HEK293 (cell line): Measurements from ENCODE around the gene ANGPTL8.

Experiments
- CTCF ChIA-PET: fragments of 350-600 bp; formaldehyde crosslinking; extraction: SDS; loops from one replicate; lab custom pipeline; 2021; ENCODE audit warnings: antibody characterized with exemption; lab: Yijun Ruan, JAX
- POLR2A ChIA-PET: fragments of 300-600 bp; formaldehyde crosslinking; extraction: SDS; loops from one replicate; lab custom pipeline; 2020; ENCODE audit warnings: antibody characterized with exemption, inconsistent platforms; lab: Yijun Ruan, JAX
- H3K27ac ChIP-seq: fragments of 200-500 bp; sonication (Bioruptor generic); 2 replicates; pipeline ENCODE4 v1.5.1; 2014; ENCODE audit warnings: low read depth, low read length, control low read depth, inconsistent platforms; ENCODE audit errors: extremely low read depth
- H3K36me3 ChIP-seq, 2 experiments: fragments of 200-500 bp in 1 of 2; sonication (Bioruptor generic) in 1 of 2; 1 replicate in 1 of 2; 2 replicates in 1 of 2; pipeline ENCODE4 v1.5.1; 2014 to 2017; ENCODE audit warnings: inconsistent platforms in 2 of 2, low read length in 2 of 2; ENCODE audit not compliant: control insufficient read depth in 2 of 2, insufficient read depth in 1 of 2
- H3K4me1 ChIP-seq: fragments of 200-500 bp; sonication (Bioruptor generic); 2 replicates; pipeline ENCODE4 v1.5.1; 2014; ENCODE audit warnings: mild to moderate bottlenecking, low read length, inconsistent platforms; ENCODE audit not compliant: control insufficient read depth, insufficient read depth
- H3K4me3 ChIP-seq: 2 replicates; pipeline ENCODE4 v1.5.1; 2011; ENCODE audit warnings: low read depth, mild to moderate bottlenecking, control low read depth, low read length, moderate library complexity
- H3K9me3 ChIP-seq: fragments of 200-500 bp; sonication (Bioruptor generic); 2 replicates; pipeline ENCODE4 v1.5.1; 2014; ENCODE audit warnings: low read depth, low read length, inconsistent platforms; ENCODE audit not compliant: control insufficient read depth, insufficient read depth
- EGR2 ChIP-seq: fragments of 450-650 bp; formaldehyde crosslinking; IDR thresholded peaks from 2 replicates; pipeline ENCODE4 v1.5.1; 2016; ENCODE audit warnings: low read depth, missing biosample characterization, missing genetic modification characterization
- KLF16 ChIP-seq: fragments of 450-650 bp; formaldehyde crosslinking; IDR thresholded peaks from 2 replicates; pipeline ENCODE4 v1.5.1; 2017; ENCODE audit warnings: missing biosample characterization, missing genetic modification characterization
- MYNN ChIP-seq: fragments of 450-650 bp; formaldehyde crosslinking; IDR thresholded peaks from 2 replicates; pipeline ENCODE4 v1.5.1; 2016; ENCODE audit warnings: missing biosample characterization, missing genetic modification characterization, borderline replicate concordance
- SCRT2 ChIP-seq: fragments of 450-650 bp; formaldehyde crosslinking; IDR thresholded peaks from 2 replicates; pipeline ENCODE4 v1.5.1; 2016; ENCODE audit warnings: missing biosample characterization, missing genetic modification characterization
- SETDB1 ChIP-seq: IDR thresholded peaks from one replicate; pipeline ENCODE4 v1.6.1; 2017; ENCODE audit warnings: mild to moderate bottlenecking, low read length, moderate library complexity, mixed read lengths; ENCODE audit not compliant: insufficient read length
- ZNF121 ChIP-seq: fragments of 450-650 bp; formaldehyde crosslinking; IDR thresholded peaks from 2 replicates; pipeline ENCODE4 v1.5.1; 2016; ENCODE audit warnings: missing biosample characterization, missing genetic modification characterization
- ZNF146 ChIP-seq: fragments of 450-650 bp; formaldehyde crosslinking; IDR thresholded peaks from 2 replicates; pipeline ENCODE4 v1.5.1; 2016; ENCODE audit warnings: missing biosample characterization, missing genetic modification characterization
- ZNF221 ChIP-seq: fragments of 450-650 bp; formaldehyde crosslinking; IDR thresholded peaks from 2 replicates; pipeline ENCODE4 v1.5.1; 2017; ENCODE audit warnings: missing biosample characterization, missing genetic modification characterization, borderline replicate concordance
- ZNF426 ChIP-seq: fragments of 450-650 bp; formaldehyde crosslinking; IDR thresholded peaks from 2 replicates; pipeline ENCODE4 v1.5.1; 2017; ENCODE audit warnings: missing biosample characterization, missing genetic modification characterization, mild to moderate bottlenecking, inconsistent platforms, moderate library complexity
- ZSCAN23 ChIP-seq: fragments of 450-650 bp; formaldehyde crosslinking; IDR thresholded peaks from 2 replicates; pipeline ENCODE4 v1.5.1; 2016; ENCODE audit warnings: missing biosample characterization, missing genetic modification characterization
- ZXDB ChIP-seq: fragments of 450-650 bp; formaldehyde crosslinking; IDR thresholded peaks from 2 replicates; pipeline ENCODE4 v1.5.1; 2016; ENCODE audit warnings: missing biosample characterization, missing genetic modification characterization

ANGPTL8 gene

GRCh38 chr19:11288349-11288748 lies 48.9 kb downstream of the ANGPTL8 start (continued):
- TF ChIP-seq ZSCAN23 (tag by site-specific recombination) (no peak), ZNF146 (no peak)

- TF ChIP-seq KLF16 (tag by site-specific recombination) (no peak), SCRT2 (tag by site-specific recombination) (no peak), ZNF221 (tag by site-specific recombination) (no peak)
- ChIA-PET CTCF (interaction anchor here (0.6 to 2.7 kb wide), 7 partner anchors 8 to 192 kb away, joined by 3 to 9 read pairs (median 4); partner anchors contain the start of genes ODAD3 and PRKCSH), POLR2A (interaction anchor here (0.7 to 1.0 kb wide), 3 partner anchors 86 to 164 kb away, joined by 3 to 4 read pairs (median 3); no protein-coding TSS in a partner anchor)
- Histone ChIP-seq H3K27ac (no peak overlapping the region), H3K9me3 (no peaks in the 10 kb centered on the region), H3K36me3 (no peaks in the 10 kb centered on the region), H3K4me1 (no peaks in the 10 kb centered on the region; the same call in 1 of the 2 replicates), H3K4me3 (no peak overlapping the region)
Observed at GRCh38 chr19:11290256-11290655, 50.8 kb downstream of the ANGPTL8 start.

- ChIA-PET CTCF (interaction anchor here (0.6 to 2.7 kb wide), 4 partner anchors 48 to 191 kb away, joined by 3 to 9 read pairs (median 4); no protein-coding TSS in a partner anchor), POLR2A (no interaction called here)
- no peak for TF ChIP-seq ZNF426 (tag by site-specific recombination)
- TF ChIP-seq ZNF121 (tag by site-specific recombination): no peak
- no peak for TF ChIP-seq EGR2 (tag by site-specific recombination)
- no peak for TF ChIP-seq SETDB1
- no peak for TF ChIP-seq MYNN (tag by site-specific recombination)
- TF ChIP-seq ZXDB (tag by site-specific recombination): no peak
- TF ChIP-seq, all 188 proteins: peak for 0
Observed at GRCh38 chr19:11291415-11291814, 52.0 kb downstream of the ANGPTL8 start.

More at GRCh38 chr19:11291415-11291814, 52.0 kb downstream of the ANGPTL8 start:
- H3K36me3 ChIP-seq: no peaks in the 10 kb centered on the region
- no peak overlapping the region for H3K4me3 ChIP-seq
- H3K9me3 ChIP-seq: no peaks in the 10 kb centered on the region
- H3K4me1 ChIP-seq: no peaks in the 10 kb centered on the region; the same call in 1 of the 2 replicates
- no peak overlapping the region for H3K27ac ChIP-seq
